Neural cell (in vitro differentiated cells): ENCODE data around the gene C2CD2L. TPM values are rescaled to one million over a fixed set of nuclear protein-coding genes. Genes with fewer than 3 reads are reported as not detected.

ENCODE experiments used
- H2AFZ ChIP-seq: fragments of 200-600, 300-800 bp; sonication (generic), shearing (Covaris generic); 2 replicates; pipeline ENCODE4 v1.6.0; 2014; ENCODE audit warnings: low read depth, mild to moderate bottlenecking, antibody characterized with exemption, low read length, moderate library complexity
- H3F3A ChIP-seq: fragments of 200-600 bp; shearing (Covaris generic); 2 replicates; pipeline ENCODE4 v1.6.1; 2016; ENCODE audit warnings: mild to moderate bottlenecking, moderate library complexity, mixed read lengths, antibody characterized with exemption, low read length; ENCODE audit not compliant: insufficient read depth, poor library complexity, severe bottlenecking
- H3K27ac ChIP-seq: fragments of 200-600, 300-800 bp; sonication (generic), shearing (Covaris generic); 2 replicates; pipeline ENCODE4 v1.5.1; 2014; ENCODE audit warnings: mild to moderate bottlenecking, low read length, moderate library complexity
- H3K27me3 ChIP-seq: fragments of 300-800, 200-600 bp; sonication (generic), shearing (Covaris generic); 2 replicates; pipeline ENCODE4 v1.6.0; 2014; ENCODE audit warnings: mild to moderate bottlenecking, low read depth, low read length, moderate library complexity; ENCODE audit not compliant: insufficient read depth
- H3K36me3 ChIP-seq: fragments of 300-800, 200-600 bp; sonication (generic), shearing (Covaris generic); 2 replicates; pipeline ENCODE4 v1.5.1; 2014; ENCODE audit warnings: mild to moderate bottlenecking, antibody characterized with exemption, low read length, moderate library complexity; ENCODE audit not compliant: insufficient read depth
- H3K4me2 ChIP-seq: fragments of 300-800, 200-600 bp; sonication (generic), shearing (Covaris generic); 2 replicates; pipeline ENCODE4 v1.6.0; 2014; ENCODE audit warnings: mild to moderate bottlenecking, low read length
- H3K4me3 ChIP-seq: fragments of 300-800, 200-600 bp; sonication (generic), shearing (Covaris generic); 2 replicates; pipeline ENCODE4 v1.5.1; 2014; ENCODE audit warnings: mild to moderate bottlenecking, low read length, moderate library complexity
- H3K79me2 ChIP-seq: fragments of 200-600 bp; shearing (Covaris generic); replicated peaks from 2 replicates; pipeline ENCODE4 v1.6.0; 2014; ENCODE audit warnings: mild to moderate bottlenecking, low read length, moderate library complexity; ENCODE audit not compliant: insufficient read depth
- H3K9ac ChIP-seq: fragments of 300-800, 200-600 bp; sonication (generic), shearing (Covaris generic); 2 replicates; pipeline ENCODE4 v1.6.1; 2016; ENCODE audit warnings: mild to moderate bottlenecking, low read length, mixed read lengths
- H3K9me2 ChIP-seq: fragments of 200-600 bp; shearing (Covaris generic); 2 replicates; pipeline ENCODE4 v1.6.1; 2016; ENCODE audit warnings: mild to moderate bottlenecking, low read length, mixed read lengths; ENCODE audit not compliant: insufficient read depth
- H3K9me3 ChIP-seq: fragments of 200-600, 300-800 bp; sonication (generic), shearing (Covaris generic); 2 replicates; pipeline ENCODE4 v1.6.1; 2016; ENCODE audit warnings: mild to moderate bottlenecking, mixed run types, low read length, moderate library complexity, mixed read lengths
- H4K20me1 ChIP-seq: fragments of 200-600 bp; shearing (Covaris generic); 2 replicates; pipeline ENCODE4 v1.6.1; 2016; ENCODE audit warnings: mild to moderate bottlenecking, mixed run types; ENCODE audit not compliant: insufficient read depth
- CTCF ChIP-seq: fragments of 450-650 bp; IDR thresholded peaks from 2 replicates; pipeline ENCODE4 v1.5.1; 2014; ENCODE audit warnings: antibody characterized with exemption, mild to moderate bottlenecking, moderate library complexity; ENCODE audit not compliant: poor library complexity, severe bottlenecking
- EP300 ChIP-seq: fragments of 450-650 bp; conservative IDR thresholded peaks from 2 replicates; pipeline ENCODE4 v1.6.1; 2014; ENCODE audit warnings: antibody characterized with exemption, mild to moderate bottlenecking, moderate library complexity; ENCODE audit not compliant: poor library complexity, severe bottlenecking
- EZH2 ChIP-seq: fragments of 200-600, 300-800 bp; shearing (Covaris generic), sonication (generic); IDR thresholded peaks from 2 replicates; pipeline ENCODE4 v1.6.1; 2014; ENCODE audit warnings: antibody characterized with exemption, low read length, borderline replicate concordance, mild to moderate bottlenecking; ENCODE audit not compliant: insufficient read depth, poor library complexity, severe bottlenecking
- MXI1 ChIP-seq: fragments of 450-650 bp; conservative IDR thresholded peaks from 2 replicates; pipeline ENCODE4 v1.6.1; 2014; ENCODE audit warnings: antibody characterized with exemption, mild to moderate bottlenecking; ENCODE audit not compliant: poor library complexity, severe bottlenecking
- POLR2AphosphoS5 ChIP-seq: IDR thresholded peaks from 2 replicates; pipeline ENCODE4 v1.6.1; 2012
- RAD21 ChIP-seq: fragments of 450-650 bp; conservative IDR thresholded peaks from 2 replicates; pipeline ENCODE4 v1.6.1; 2014; ENCODE audit warnings: antibody characterized with exemption, mild to moderate bottlenecking, moderate library complexity
- REST ChIP-seq: IDR thresholded peaks from 2 replicates; pipeline ENCODE4 v1.6.1; 2012; ENCODE audit warnings: borderline replicate concordance
- SMC3 ChIP-seq: fragments of 450-650 bp; conservative IDR thresholded peaks from 2 replicates; pipeline ENCODE4 v1.6.1; 2014; ENCODE audit warnings: antibody characterized with exemption, mild to moderate bottlenecking, moderate library complexity; ENCODE audit not compliant: poor library complexity
- TAF1 ChIP-seq: IDR thresholded peaks from 2 replicates; pipeline ENCODE4 v1.6.1; 2012; ENCODE audit warnings: low read depth
- polyA plus RNA-seq: library from polyadenylated mRNA; depleted of rRNA; stranded (reverse); fragments of >200 nt; gene quantifications from 2 replicates; pipeline ENCODE4 v1.2.3, GENCODE V29; 2014

The C2CD2L gene
- polyA plus RNA-seq, 1 donor from 2014 or later: 13.6 TPM

GRCh38 chr11:119126675-119127268 is 19.6 kb downstream of the C2CD2L start:
- H3K9me2 ChIP-seq: no peaks in the 10 kb centered on the region
- H4K20me1 ChIP-seq: no peaks in the 10 kb centered on the region
- H3K27me3 ChIP-seq: no peaks in the 10 kb centered on the region
- H2AFZ ChIP-seq: no peak overlapping the region
- no peak overlapping the region for H3K4me2 ChIP-seq
- no peaks in the 10 kb centered on the region for H3F3A ChIP-seq
- no peak overlapping the region for H3K4me3 ChIP-seq
- peaks cover 17% of the 10 kb centered on the region for H3K79me2 ChIP-seq
- H3K9me3 ChIP-seq: no peaks in the 10 kb centered on the region
- H3K27ac ChIP-seq: no peak overlapping the region
- H3K36me3 ChIP-seq: no peaks in the 10 kb centered on the region
- no peak overlapping the region for H3K9ac ChIP-seq
- TF ChIP-seq REST: no peak
- TF ChIP-seq RAD21: no peak
- no peak for TF ChIP-seq POLR2AphosphoS5
- TF ChIP-seq EZH2: no peak
- TF ChIP-seq TAF1: no peak
- TF ChIP-seq MXI1: no peak
- TF ChIP-seq SMC3: no peak
- no peak for TF ChIP-seq EP300
- no peak for TF ChIP-seq CTCF

DNA sequence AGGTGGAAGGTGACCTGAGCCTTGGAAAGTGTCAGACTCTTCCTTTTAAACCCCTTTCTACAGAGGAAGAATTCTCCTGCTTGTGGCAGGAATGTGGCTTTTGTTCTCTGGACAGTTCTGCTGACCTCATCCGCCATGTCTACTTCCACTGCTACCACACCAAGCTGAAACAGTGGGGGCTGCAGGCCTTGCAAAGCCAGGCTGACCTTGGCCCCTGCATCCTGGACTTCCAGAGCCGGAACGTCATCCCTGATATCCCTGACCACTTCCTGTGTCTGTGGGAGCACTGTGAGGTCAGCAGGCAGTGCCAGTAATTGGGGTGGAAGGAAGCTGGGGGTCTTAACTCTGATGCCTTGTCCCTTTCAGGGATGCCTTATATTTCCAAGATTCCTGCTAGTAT is 23.5 kb downstream of the C2CD2L start:
- Histone ChIP-seq H3K79me2 (no peaks in the 10 kb centered on the region), H3K9me3 (no peaks in the 10 kb centered on the region), H3K27ac (no peak overlapping the region), H4K20me1 (no peaks in the 10 kb centered on the region), H3F3A (no peaks in the 10 kb centered on the region), H3K9me2 (no peaks in the 10 kb centered on the region), H3K4me3 (no peak overlapping the region), H3K4me2 (no peak overlapping the region), H2AFZ (no peak overlapping the region), H3K36me3 (peaks cover 5% of the 10 kb centered on the region), H3K9ac (no peak overlapping the region), H3K27me3 (no peaks in the 10 kb centered on the region)
- no peak for TF ChIP-seq REST
